KMS-11 (cell line): ENCODE data around the gene HINT1.

Experiments
- H2AFZ ChIP-seq: fragments of 200-600 bp; sonication (generic); 2 replicates; pipeline ENCODE4 v1.6.1; 2016; ENCODE audit warnings: antibody characterized with exemption, mixed run types, low read depth
- H3K27ac ChIP-seq: fragments of 200-600 bp; sonication (generic); 2 replicates; pipeline ENCODE4 v1.6.1; 2016; ENCODE audit warnings: mild to moderate bottlenecking, mixed run types
- H3K27me3 ChIP-seq: fragments of 200-600 bp; sonication (generic); 2 replicates; pipeline ENCODE4 v1.6.1; 2017; ENCODE audit warnings: mild to moderate bottlenecking, low read depth, mixed run types, moderate library complexity; ENCODE audit not compliant: insufficient read depth
- H3K36me3 ChIP-seq: fragments of 200-600 bp; sonication (generic); 2 replicates; pipeline ENCODE4 v1.6.1; 2017; ENCODE audit warnings: mild to moderate bottlenecking, mixed run types; ENCODE audit not compliant: insufficient read depth
- H3K4me1 ChIP-seq: fragments of 200-600 bp; sonication (generic); 2 replicates; pipeline ENCODE4 v1.6.1; 2016; ENCODE audit warnings: mild to moderate bottlenecking, low read depth, mixed run types; ENCODE audit not compliant: poor library complexity, severe bottlenecking
- H3K4me2 ChIP-seq: fragments of 200-600 bp; sonication (generic); 2 replicates; pipeline ENCODE4 v1.7.0; 2016; ENCODE audit warnings: mild to moderate bottlenecking, mixed run types
- H3K4me3 ChIP-seq: fragments of 200-600 bp; sonication (generic); IDR thresholded peaks from 2 replicates; pipeline ENCODE4 v1.6.1; 2017; ENCODE audit warnings: low read depth, low read length, mixed read lengths; ENCODE audit not compliant: insufficient read depth
- H3K79me2 ChIP-seq: fragments of 200-600 bp; sonication (generic); 2 replicates; pipeline ENCODE4 v1.6.1; 2016; ENCODE audit warnings: low read depth, mixed run types; ENCODE audit not compliant: insufficient read depth
- H3K9ac ChIP-seq: fragments of 200-600 bp; sonication (generic); 2 replicates; pipeline ENCODE4 v1.6.1; 2016; ENCODE audit warnings: mild to moderate bottlenecking, mixed run types
- H4K20me1 ChIP-seq: fragments of 200-600 bp; sonication (generic); 2 replicates; pipeline ENCODE4 v1.6.1; 2016; ENCODE audit warnings: mild to moderate bottlenecking, mixed run types; ENCODE audit not compliant: insufficient read depth
- TF ChIP-seq, protein P1 (sequence below): fragments of 200-600 bp; sonication (generic); conservative IDR thresholded peaks from 2 replicates; pipeline ENCODE4 v1.6.1; 2017; ENCODE audit warnings: low read depth, mild to moderate bottlenecking, antibody characterized with exemption, low read length, moderate library complexity, mixed read lengths

The HINT1 gene

DNA sequence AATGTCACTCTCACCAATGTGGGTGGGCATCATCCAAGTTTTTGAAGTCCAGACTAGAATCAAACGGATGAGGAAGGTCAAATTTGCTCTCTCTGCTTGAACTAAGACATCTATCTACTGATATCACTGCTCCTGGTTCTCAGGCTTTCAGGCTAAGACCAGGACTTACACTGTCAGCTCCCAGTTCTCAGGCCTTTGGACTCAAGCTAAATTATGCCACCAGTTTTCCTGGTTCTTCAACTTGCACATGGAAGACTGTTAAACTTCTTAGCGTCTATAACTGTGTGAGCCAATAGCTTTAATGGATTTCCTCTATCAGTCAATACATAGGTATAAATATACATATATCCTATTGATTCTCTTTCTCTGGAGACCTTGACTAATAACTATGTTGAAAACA lies 41.0 kb upstream of the HINT1 start:
- no peak overlapping the region for H3K4me3 ChIP-seq
- H3K79me2 ChIP-seq: no peaks in the 10 kb centered on the region
- H3K4me2 ChIP-seq: no peak overlapping the region
- H2AFZ ChIP-seq: no peak overlapping the region
- TF ChIP-seq, protein P1, sequence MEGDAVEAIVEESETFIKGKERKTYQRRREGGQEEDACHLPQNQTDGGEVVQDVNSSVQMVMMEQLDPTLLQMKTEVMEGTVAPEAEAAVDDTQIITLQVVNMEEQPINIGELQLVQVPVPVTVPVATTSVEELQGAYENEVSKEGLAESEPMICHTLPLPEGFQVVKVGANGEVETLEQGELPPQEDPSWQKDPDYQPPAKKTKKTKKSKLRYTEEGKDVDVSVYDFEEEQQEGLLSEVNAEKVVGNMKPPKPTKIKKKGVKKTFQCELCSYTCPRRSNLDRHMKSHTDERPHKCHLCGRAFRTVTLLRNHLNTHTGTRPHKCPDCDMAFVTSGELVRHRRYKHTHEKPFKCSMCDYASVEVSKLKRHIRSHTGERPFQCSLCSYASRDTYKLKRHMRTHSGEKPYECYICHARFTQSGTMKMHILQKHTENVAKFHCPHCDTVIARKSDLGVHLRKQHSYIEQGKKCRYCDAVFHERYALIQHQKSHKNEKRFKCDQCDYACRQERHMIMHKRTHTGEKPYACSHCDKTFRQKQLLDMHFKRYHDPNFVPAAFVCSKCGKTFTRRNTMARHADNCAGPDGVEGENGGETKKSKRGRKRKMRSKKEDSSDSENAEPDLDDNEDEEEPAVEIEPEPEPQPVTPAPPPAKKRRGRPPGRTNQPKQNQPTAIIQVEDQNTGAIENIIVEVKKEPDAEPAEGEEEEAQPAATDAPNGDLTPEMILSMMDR: no peak
- H3K27me3 ChIP-seq: no peaks in the 10 kb centered on the region
- H3K9ac ChIP-seq: no peak overlapping the region
- peaks cover 11% of the 10 kb centered on the region for H3K4me1 ChIP-seq
- no peaks in the 10 kb centered on the region for H4K20me1 ChIP-seq
- no peak overlapping the region for H3K27ac ChIP-seq
- no peaks in the 10 kb centered on the region for H3K36me3 ChIP-seq

DNA sequence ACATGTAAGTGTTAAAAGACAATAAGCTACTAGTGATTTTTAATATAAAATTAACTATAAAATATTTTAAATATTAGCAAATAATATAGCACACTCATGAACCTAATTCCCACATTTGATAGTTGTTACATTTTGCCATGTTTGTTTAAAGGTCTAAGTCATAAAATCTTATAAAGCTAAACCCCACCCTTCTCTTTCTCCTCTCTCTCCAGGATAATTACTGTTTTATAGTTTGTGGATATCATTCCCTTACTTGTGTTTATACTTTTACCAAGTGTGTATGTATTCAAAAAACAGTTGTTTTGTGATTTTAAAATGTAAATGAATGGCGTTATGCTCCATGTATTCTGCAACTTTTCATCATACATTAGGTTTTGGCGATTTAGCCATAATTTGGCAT lies 39.9 kb upstream of the HINT1 start:
- Histone ChIP-seq H3K79me2 (no peaks in the 10 kb centered on the region), H2AFZ (no peak overlapping the region), H3K27me3 (no peaks in the 10 kb centered on the region), H3K27ac (no peak overlapping the region), H3K4me3 (no peak overlapping the region), H3K4me1 (peaks cover 11% of the 10 kb centered on the region), H3K4me2 (no peak overlapping the region), H4K20me1 (no peaks in the 10 kb centered on the region), H3K36me3 (no peaks in the 10 kb centered on the region), H3K9ac (no peak overlapping the region)
- TF ChIP-seq, protein P1: no peak

DNA sequence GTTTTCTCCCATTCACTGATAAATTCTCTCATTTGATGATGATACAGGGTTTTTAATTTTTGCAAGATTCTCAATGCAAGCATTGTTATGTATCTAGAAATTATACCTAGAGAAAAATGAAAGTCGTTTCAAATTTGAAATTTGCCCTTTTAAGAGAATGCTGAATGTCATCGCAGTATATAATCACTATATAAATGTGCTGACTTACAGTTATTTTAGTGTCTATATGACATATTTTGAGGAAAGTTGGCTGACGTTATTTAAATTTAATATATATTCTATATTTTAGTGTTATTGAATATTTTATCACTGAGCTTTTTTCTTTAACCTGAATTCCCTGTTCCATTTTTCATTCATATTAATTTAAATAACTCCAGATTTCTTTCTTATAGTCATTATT lies 35.5 kb upstream of the HINT1 start:
- Histone ChIP-seq H3K27ac (no peak overlapping the region), H3K4me2 (no peak overlapping the region), H3K36me3 (no peaks in the 10 kb centered on the region), H3K27me3 (no peaks in the 10 kb centered on the region), H3K79me2 (no peaks in the 10 kb centered on the region), H3K4me3 (no peak overlapping the region), H4K20me1 (no peaks in the 10 kb centered on the region), H3K4me1 (no peaks in the 10 kb centered on the region), H3K9ac (no peak overlapping the region), H2AFZ (no peak overlapping the region)
- TF ChIP-seq, protein P1: no peak

DNA sequence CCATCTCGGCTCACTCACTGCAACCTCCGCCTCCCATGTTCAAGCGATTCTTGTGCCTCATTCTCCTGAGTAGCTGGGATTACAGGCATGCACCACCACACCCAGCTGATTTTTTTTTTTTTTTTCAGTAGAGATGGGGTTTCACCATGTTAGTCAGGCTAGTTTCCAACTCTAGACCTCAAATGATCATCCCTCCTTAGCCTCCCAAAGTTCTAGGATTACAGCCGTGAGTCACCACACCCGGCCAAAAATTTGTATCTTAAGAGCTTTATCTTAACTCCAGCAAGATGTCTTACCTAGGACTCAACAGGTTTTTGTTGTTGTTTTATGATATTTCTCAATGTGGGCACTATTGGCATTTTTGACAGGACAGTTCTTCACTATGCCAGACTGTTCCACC lies 33.6 kb upstream of the HINT1 start:
- no peak overlapping the region for H3K4me3 ChIP-seq
- no peaks in the 10 kb centered on the region for H3K4me1 ChIP-seq
- TF ChIP-seq, protein P1: no peak
- no peak overlapping the region for H2AFZ ChIP-seq
- no peak overlapping the region for H3K9ac ChIP-seq
- H3K36me3 ChIP-seq: no peaks in the 10 kb centered on the region
- H3K79me2 ChIP-seq: no peaks in the 10 kb centered on the region
- H4K20me1 ChIP-seq: no peaks in the 10 kb centered on the region
- no peak overlapping the region for H3K27ac ChIP-seq
- H3K4me2 ChIP-seq: no peak overlapping the region
- no peaks in the 10 kb centered on the region for H3K27me3 ChIP-seq

DNA sequence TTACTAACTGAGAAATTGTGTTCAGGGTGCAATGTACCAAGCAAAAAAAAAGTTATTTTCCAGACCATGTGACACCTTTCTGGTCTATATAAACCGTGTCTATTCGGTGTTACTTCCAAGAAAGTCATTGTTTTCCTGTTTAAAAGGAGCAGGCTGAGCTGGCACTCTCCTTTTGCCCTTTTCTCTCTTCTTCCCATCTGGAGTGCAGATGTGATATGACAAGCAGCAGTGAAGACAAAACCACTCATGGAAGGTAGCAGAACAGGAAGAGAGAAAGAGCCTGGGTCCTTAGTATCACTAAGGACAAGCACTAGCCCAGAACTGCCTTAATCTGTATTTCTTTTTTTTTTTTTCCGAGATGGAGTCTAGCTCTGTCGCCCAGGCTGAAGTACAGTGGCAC lies 31.3 kb upstream of the HINT1 start:
- Histone ChIP-seq H3K9ac (no peak overlapping the region), H3K27ac (no peak overlapping the region), H3K4me3 (no peak overlapping the region)

More for the DNA sequence above, 31.3 kb upstream of the HINT1 start:
- Histone ChIP-seq H3K36me3 (no peaks in the 10 kb centered on the region), H2AFZ (no peak overlapping the region), H4K20me1 (no peaks in the 10 kb centered on the region), H3K4me1 (no peaks in the 10 kb centered on the region), H3K27me3 (no peaks in the 10 kb centered on the region), H3K79me2 (no peaks in the 10 kb centered on the region), H3K4me2 (no peak overlapping the region)
- TF ChIP-seq, protein P1: no peak
